Measurements from ENCODE around the gene LAMA3.

GRCh38 chr18:23932385-23933067, 243.3 kb downstream of the LAMA3 start:
- TF ChIP-seq POLR2A (IDR thresholded peaks at IDR 0.05; ENCODE audit: low read length) = no peak
- no peak for TF ChIP-seq GATA1 (IDR thresholded peaks at IDR 0.05; ENCODE audit: low read depth, low read length)

Measured in erythroblast (primary cell).